G401.6 (cell line): ENCODE results near the gene ANAPC7.
"Not testable (repeated sequence)": the region's sequence is repeated elsewhere in the genome, so short reads cannot be mapped to it uniquely, and the experiment has no call there.

Experiments used
- FAIRE-seq: peaks from 2 replicates; lab custom pipeline; 2012; peaks lifted over from hg19 to GRCh38; lab: Jason Lieb, UNC

The ANAPC7 gene

GRCh38 chr12:110403146-110403975, at the start of gene ANAPC7:
TSS of gene ANAPC7 (minus strand) at chr12:110403708. CDS start at chr12:110403627, 81 bp downstream.
- peak; percentile 51 for FAIRE-seq

- FAIRE-seq: no peak
These were observed 47.8 kb upstream of the ANAPC7 start for GRCh38 chr12:110451263-110451662.

- peak; percentile 87 for FAIRE-seq
These were observed 46.4 kb upstream of the ANAPC7 start, which contains the start of gene ARPC3 for GRCh38 chr12:110449799-110450497. TSS of gene ARPC3 (minus strand) at chr12:110450337. CDS start at chr12:110450260, 77 bp downstream.

GRCh38 chr12:110444455-110444854, 40.9 kb upstream of the ANAPC7 start:
- no peak for FAIRE-seq

GRCh38 chr12:110436231-110436630, 32.7 kb upstream of the ANAPC7 start:
- FAIRE-seq: no peak

GRCh38 chr12:110431957-110432587, 28.6 kb upstream of the ANAPC7 start:
- no peak for FAIRE-seq

GRCh38 chr12:110429676-110430075, 26.2 kb upstream of the ANAPC7 start:
- FAIRE-seq: not testable (repeated sequence)

GRCh38 chr12:110426406-110426805, 22.9 kb upstream of the ANAPC7 start:
- FAIRE-seq: no peak

- FAIRE-seq: no peak
These were observed 20.7 kb upstream of the ANAPC7 start for GRCh38 chr12:110424237-110424636.

GRCh38 chr12:110421701-110422100, 18.2 kb upstream of the ANAPC7 start:
- FAIRE-seq: no peak

- no peak for FAIRE-seq
These were observed 17.7 kb upstream of the ANAPC7 start for GRCh38 chr12:110421159-110421661.

- not testable (repeated sequence) for FAIRE-seq
These were observed 17.1 kb upstream of the ANAPC7 start for GRCh38 chr12:110420644-110421043.

- FAIRE-seq: not testable (repeated sequence)
These were observed 13.6 kb upstream of the ANAPC7 start for GRCh38 chr12:110417113-110417512.

GRCh38 chr12:110410086-110410485, 6.6 kb upstream of the ANAPC7 start:
- not testable (repeated sequence) for FAIRE-seq

GRCh38 chr12:110405126-110405662, 1.7 kb upstream of the ANAPC7 start:
- FAIRE-seq: not testable (repeated sequence)

- FAIRE-seq: no peak
These were observed 621 bp upstream of the ANAPC7 start for GRCh38 chr12:110403976-110404682.

GRCh38 chr12:110382683-110383082, 20.8 kb downstream of the ANAPC7 start:
- no peak for FAIRE-seq

- no peak for FAIRE-seq
These were observed 23.9 kb downstream of the ANAPC7 start for GRCh38 chr12:110379631-110380030.

GRCh38 chr12:110379197-110379596, 24.3 kb downstream of the ANAPC7 start:
- no peak for FAIRE-seq

GRCh38 chr12:110378131-110378790, 25.2 kb downstream of the ANAPC7 start:
- FAIRE-seq: not testable (repeated sequence)
